NCI-H446 treated with DMSO at 0.1 percent for 48 hours (cell line): ENCODE data around the gene GBE1.
"Not testable (repeated sequence)": the region's sequence is repeated elsewhere in the genome, so short reads cannot be mapped to it uniquely, and the experiment has no call there.

Source experiments
- DNase-seq: peaks from one replicate; lab custom pipeline; 2025; lab: John Stamatoyannopoulos, UW

Gene GBE1

GRCh38 chr3:81760924-81761903, at the start of gene GBE1:
GBE1 (minus strand) TSS chr3:81761645; CDS start chr3:81761517, 128 bp downstream.
- peak; percentile 84 for DNase-seq

GRCh38 chr3:81808900-81809299, 47.5 kb upstream of the GBE1 start:
- no peak for DNase-seq

- DNase-seq: no peak
Observed at GRCh38 chr3:81799403-81799802, 38.0 kb upstream of the GBE1 start.

- DNase-seq: no peak
Observed at GRCh38 chr3:81793410-81793809, 32.0 kb upstream of the GBE1 start.

GRCh38 chr3:81790117-81790516, 28.7 kb upstream of the GBE1 start:
- no peak for DNase-seq

GRCh38 chr3:81789691-81790090, 28.2 kb upstream of the GBE1 start:
- no peak for DNase-seq

GRCh38 chr3:81788610-81789009, 27.2 kb upstream of the GBE1 start:
- no peak for DNase-seq

- no peak for DNase-seq
Observed at GRCh38 chr3:81788044-81788443, 26.6 kb upstream of the GBE1 start.

GRCh38 chr3:81782585-81782984, 21.1 kb upstream of the GBE1 start:
- DNase-seq: no peak

GRCh38 chr3:81778678-81779182, 17.3 kb upstream of the GBE1 start:
- no peak for DNase-seq

GRCh38 chr3:81776643-81777042, 15.2 kb upstream of the GBE1 start:
- DNase-seq: no peak

GRCh38 chr3:81770710-81771109, 9.3 kb upstream of the GBE1 start:
- DNase-seq: no peak

GRCh38 chr3:81769299-81769698, 7.9 kb upstream of the GBE1 start:
- no peak for DNase-seq

GRCh38 chr3:81767250-81767859, 5.9 kb upstream of the GBE1 start:
- not testable (repeated sequence) for DNase-seq

- DNase-seq: no peak
Observed at GRCh38 chr3:81765400-81765799, 4.0 kb upstream of the GBE1 start.

- DNase-seq: no peak
Observed at GRCh38 chr3:81764665-81765064, 3.2 kb upstream of the GBE1 start.

GRCh38 chr3:81764002-81764401, 2.6 kb upstream of the GBE1 start:
- DNase-seq: no peak

- DNase-seq: no peak
Observed at GRCh38 chr3:81763001-81763400, 1.6 kb upstream of the GBE1 start.

- DNase-seq: no peak
Observed at GRCh38 chr3:81761904-81762580, 597 bp upstream of the GBE1 start.

GRCh38 chr3:81760215-81760614, 1.2 kb downstream of the GBE1 start:
- no peak for DNase-seq

GRCh38 chr3:81758771-81759170, 2.7 kb downstream of the GBE1 start:
- not testable (repeated sequence) for DNase-seq

- no peak for DNase-seq
Observed at GRCh38 chr3:81758275-81758674, 3.2 kb downstream of the GBE1 start.
